ENCODE data around the gene CRYM. TPM values are rescaled to one million over a fixed set of nuclear protein-coding genes. Genes with fewer than 3 reads are reported as not detected.

The CRYM gene
- total RNA-seq, 4 donors from 2014 or later, result 13.8 TPM; not detected in 3

DNA sequence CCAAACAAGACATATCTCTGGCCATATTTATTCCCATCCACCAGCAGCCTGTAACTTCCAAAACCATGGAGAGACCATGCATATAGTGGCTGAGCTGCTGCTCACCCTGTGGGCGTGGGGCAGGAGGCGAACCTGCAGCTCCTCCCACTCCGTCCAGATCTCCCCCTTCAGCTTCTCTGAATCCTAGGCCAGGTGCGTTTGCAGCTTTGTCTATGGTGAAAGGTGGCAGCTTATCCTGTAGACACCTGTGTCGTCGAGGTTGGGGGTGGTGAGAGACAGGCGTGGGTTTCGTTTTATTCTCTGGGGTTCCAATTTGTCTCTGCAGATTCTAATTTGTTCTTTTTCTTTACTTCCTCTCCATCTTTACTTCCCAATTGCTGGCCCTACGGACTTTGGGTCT is 54.3 kb downstream of the CRYM start:
- no peak for TF ChIP-seq POLR2A (IDR thresholded peaks at IDR 0.05)
- TF ChIP-seq, protein P1, sequence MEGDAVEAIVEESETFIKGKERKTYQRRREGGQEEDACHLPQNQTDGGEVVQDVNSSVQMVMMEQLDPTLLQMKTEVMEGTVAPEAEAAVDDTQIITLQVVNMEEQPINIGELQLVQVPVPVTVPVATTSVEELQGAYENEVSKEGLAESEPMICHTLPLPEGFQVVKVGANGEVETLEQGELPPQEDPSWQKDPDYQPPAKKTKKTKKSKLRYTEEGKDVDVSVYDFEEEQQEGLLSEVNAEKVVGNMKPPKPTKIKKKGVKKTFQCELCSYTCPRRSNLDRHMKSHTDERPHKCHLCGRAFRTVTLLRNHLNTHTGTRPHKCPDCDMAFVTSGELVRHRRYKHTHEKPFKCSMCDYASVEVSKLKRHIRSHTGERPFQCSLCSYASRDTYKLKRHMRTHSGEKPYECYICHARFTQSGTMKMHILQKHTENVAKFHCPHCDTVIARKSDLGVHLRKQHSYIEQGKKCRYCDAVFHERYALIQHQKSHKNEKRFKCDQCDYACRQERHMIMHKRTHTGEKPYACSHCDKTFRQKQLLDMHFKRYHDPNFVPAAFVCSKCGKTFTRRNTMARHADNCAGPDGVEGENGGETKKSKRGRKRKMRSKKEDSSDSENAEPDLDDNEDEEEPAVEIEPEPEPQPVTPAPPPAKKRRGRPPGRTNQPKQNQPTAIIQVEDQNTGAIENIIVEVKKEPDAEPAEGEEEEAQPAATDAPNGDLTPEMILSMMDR (IDR thresholded peaks at IDR 0.05), result no peak
- intact Hi-C loops (cut with DNase I; ENCODE audit: low total_unique reads), result no loop called here
- H3K27ac ChIP-seq, result no peak overlapping the region
- no peaks in the 10 kb centered on the region for H3K4me1 ChIP-seq
- no peaks in the 10 kb centered on the region for H3K9me3 ChIP-seq
- H3K36me3 ChIP-seq, result no peaks in the 10 kb centered on the region
- DNase-seq, result no peak
- H3K4me3 ChIP-seq, result no peak overlapping the region
- H3K27me3 ChIP-seq, result no peaks in the 10 kb centered on the region

- no peaks in the 10 kb centered on the region for H3K9me3 ChIP-seq
- no peak overlapping the region for H3K4me3 ChIP-seq
- no peaks in the 10 kb centered on the region for H3K27me3 ChIP-seq
- H3K4me1 ChIP-seq, result no peaks in the 10 kb centered on the region
- TF ChIP-seq POLR2A (IDR thresholded peaks at IDR 0.05), result no peak
- TF ChIP-seq, protein P1 (IDR thresholded peaks at IDR 0.05), result no peak
- intact Hi-C loops (cut with DNase I; ENCODE audit: low total_unique reads), result no loop called here
- no peak overlapping the region for H3K27ac ChIP-seq
- no peak for DNase-seq
- no peaks in the 10 kb centered on the region for H3K36me3 ChIP-seq
Measured at GRCh38 chr16:21222495-21223337, 55.4 kb downstream of the CRYM start.

DNA sequence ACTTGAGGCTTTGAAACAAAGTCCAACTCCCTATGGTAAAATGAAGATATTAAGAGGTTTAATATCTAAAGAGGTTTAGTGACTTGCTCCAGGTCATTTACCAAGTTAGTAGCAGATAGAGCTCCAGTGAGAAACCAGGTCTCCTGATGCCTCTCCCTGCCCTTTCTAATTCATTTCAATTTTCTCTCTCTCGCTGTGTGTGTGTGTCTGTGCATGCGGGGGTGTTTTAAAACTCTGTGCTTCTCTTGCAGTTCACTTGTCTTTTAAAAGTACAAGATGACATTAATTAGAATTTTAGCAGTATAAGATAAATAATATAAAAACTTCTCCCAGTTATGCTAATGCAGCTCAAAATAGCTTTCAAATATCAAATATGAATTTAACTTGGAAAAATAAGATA is 58.5 kb downstream of the CRYM start:
- Histone ChIP-seq H3K27ac (no peak overlapping the region), H3K27me3 (no peaks in the 10 kb centered on the region), H3K4me1 (no peaks in the 10 kb centered on the region), H3K4me3 (no peak overlapping the region), H3K36me3 (no peaks in the 10 kb centered on the region), H3K9me3 (no peaks in the 10 kb centered on the region)
- intact Hi-C loops (cut with DNase I; ENCODE audit: low total_unique reads), result no loop called here
- no peak for TF ChIP-seq POLR2A (IDR thresholded peaks at IDR 0.05)
- TF ChIP-seq, protein P1 (IDR thresholded peaks at IDR 0.05), result no peak
- no peak for DNase-seq

DNA sequence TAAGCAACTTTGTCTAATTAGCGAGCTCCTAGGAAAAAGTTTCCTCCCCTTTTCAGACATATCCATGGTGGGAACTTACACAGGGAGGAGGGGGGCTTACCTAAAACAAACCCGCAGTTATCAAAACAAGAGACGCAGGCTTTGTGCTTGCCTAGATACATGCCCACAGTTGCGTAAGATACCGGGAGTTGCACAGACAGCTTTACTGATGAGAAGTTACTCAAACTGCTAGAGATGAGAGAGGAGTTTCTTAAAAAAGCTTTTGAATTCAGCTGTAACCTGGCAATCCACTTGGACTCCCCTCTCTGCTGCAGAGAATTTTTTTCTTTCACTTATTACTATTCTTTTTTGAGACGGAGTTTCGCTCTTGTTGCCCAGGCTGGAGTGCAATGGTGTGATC is 59.9 kb downstream of the CRYM start:
- intact Hi-C loops (cut with DNase I; ENCODE audit: low total_unique reads), result no loop called here
- DNase-seq, result no peak
- Histone ChIP-seq H3K36me3 (no peaks in the 10 kb centered on the region), H3K9me3 (no peaks in the 10 kb centered on the region), H3K4me1 (no peaks in the 10 kb centered on the region), H3K27ac (no peak overlapping the region), H3K27me3 (no peaks in the 10 kb centered on the region), H3K4me3 (no peak overlapping the region)
- TF ChIP-seq, protein P1 (IDR thresholded peaks at IDR 0.05), result no peak
- TF ChIP-seq POLR2A (IDR thresholded peaks at IDR 0.05), result no peak

DNA sequence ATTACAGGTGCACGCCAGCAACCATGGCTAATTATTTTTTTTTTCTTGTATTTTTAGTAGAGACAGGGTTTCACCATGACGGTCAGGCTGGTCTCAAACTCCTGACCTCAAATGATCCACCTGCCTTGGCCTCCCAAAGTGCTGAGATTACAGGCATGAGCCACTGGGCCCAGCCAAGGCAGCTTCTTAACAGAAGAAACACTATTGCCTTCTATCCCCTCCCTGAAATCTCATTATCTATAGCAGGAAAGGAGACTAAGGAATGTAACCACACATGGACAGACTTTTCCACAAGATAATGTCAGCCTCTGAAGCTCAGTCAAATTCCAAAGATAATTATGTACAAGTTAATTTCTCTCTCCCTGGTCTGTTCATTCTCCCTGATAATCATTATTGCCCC is 61.0 kb downstream of the CRYM start:
- Histone ChIP-seq H3K9me3 (no peaks in the 10 kb centered on the region), H3K4me3 (no peak overlapping the region), H3K27ac (no peak overlapping the region), H3K36me3 (no peaks in the 10 kb centered on the region), H3K27me3 (no peaks in the 10 kb centered on the region), H3K4me1 (no peaks in the 10 kb centered on the region)
- intact Hi-C loops (cut with DNase I; ENCODE audit: low total_unique reads), result no loop called here
- DNase-seq, result no peak
- TF ChIP-seq, protein P1 (IDR thresholded peaks at IDR 0.05), result no peak
- TF ChIP-seq POLR2A (IDR thresholded peaks at IDR 0.05), result no peak
